Spleen (tissue), 7 donors: ENCODE data around the gene LAMB1.

ENCODE experiments used
- CTCF ChIP-seq, 11 experiments: fragments of 200-600 bp in 7 of 11; fragments of 450-650 bp in 4 of 11; sonication (generic) in 4 of 11; IDR thresholded peaks in 8 of 11; conservative IDR thresholded peaks in 3 of 11; 1 replicate in 7 of 11; 2 replicates in 4 of 11; pipeline versions ENCODE4 v1.4.0 to v1.8.0; 2016 to 2021; ENCODE audit warnings: antibody characterized with exemption in 11 of 11, inconsistent platforms in 4 of 11, mild to moderate bottlenecking in 1 of 11
- POLR2A ChIP-seq, 3 donors: fragments of 450-650 bp; IDR thresholded peaks; one replicate each; pipeline ENCODE4 v1.5.1; 2017; ENCODE audit warnings: antibody characterized with exemption in 3 of 3, mild to moderate bottlenecking in 1 of 3
- POLR2AphosphoS5 ChIP-seq, 3 donors: sonication (generic); formaldehyde crosslinking; IDR thresholded peaks; one replicate each; pipeline ENCODE4 v1.5.1; 2017; ENCODE audit warnings: antibody characterized with exemption in 3 of 3
- donor health status: DM: no; HTN: no; CAD: no; lungs with moderate emphysema.
- donor health status: DM: no; HTN: no; CAD: no.
- donor health status: DM: no; HTN: no; CAD: no.

GRCh38 chr7:107981466-107981865 lies 21.5 kb downstream of the LAMB1 start:
- TF ChIP-seq CTCF (IDR thresholded peaks at IDR 0.05 in 8 of 11, conservative IDR thresholded peaks at IDR 0.05 in 3 of 11) (no peak), POLR2AphosphoS5 (IDR thresholded peaks at IDR 0.05) (no peak), POLR2A (IDR thresholded peaks at IDR 0.05) (no peak)
